Measurements from ENCODE around the gene APOBEC3H. TPM values are rescaled to one million over a fixed set of nuclear protein-coding genes. Genes with fewer than 3 reads are reported as not detected.

Gene APOBEC3H
- total RNA-seq, 4 donors from 2014 or later: not detected

DNA sequence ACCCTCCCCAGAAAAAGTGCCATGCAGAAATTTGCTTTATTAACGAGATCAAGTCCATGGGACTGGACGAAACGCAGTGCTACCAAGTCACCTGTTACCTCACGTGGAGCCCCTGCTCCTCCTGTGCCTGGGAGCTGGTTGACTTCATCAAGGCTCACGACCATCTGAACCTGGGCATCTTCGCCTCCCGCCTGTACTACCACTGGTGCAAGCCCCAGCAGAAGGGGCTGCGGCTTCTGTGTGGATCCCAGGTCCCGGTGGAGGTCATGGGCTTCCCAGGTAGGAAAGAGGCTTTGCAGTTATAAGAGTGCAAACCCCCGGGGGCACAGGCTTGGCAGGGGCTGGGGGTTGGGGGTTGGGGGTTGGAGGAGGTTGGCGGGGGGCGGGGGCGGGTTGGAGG lies 4.2 kb downstream of the APOBEC3H start:
- no peak for ATAC-seq
- H3K27me3 ChIP-seq: peaks cover 9% of the 10 kb centered on the region
- H3K27ac ChIP-seq: no peak overlapping the region
- no peak for TF ChIP-seq POLR2A (IDR thresholded peaks at IDR 0.05)
- H3K4me3 ChIP-seq: no peak overlapping the region
- no peaks in the 10 kb centered on the region for H3K36me3 ChIP-seq
- peaks cover 0 to 10% (median 0%) of the 10 kb centered on the region in 3 donors for H3K4me1 ChIP-seq
- no peaks in the 10 kb centered on the region for H3K9me3 ChIP-seq
- WGBS, 2 donors (ENCODE audit: low coverage in 1 of 2): no CpG with 5 or more reads among the region's 13 CpGs

DNA sequence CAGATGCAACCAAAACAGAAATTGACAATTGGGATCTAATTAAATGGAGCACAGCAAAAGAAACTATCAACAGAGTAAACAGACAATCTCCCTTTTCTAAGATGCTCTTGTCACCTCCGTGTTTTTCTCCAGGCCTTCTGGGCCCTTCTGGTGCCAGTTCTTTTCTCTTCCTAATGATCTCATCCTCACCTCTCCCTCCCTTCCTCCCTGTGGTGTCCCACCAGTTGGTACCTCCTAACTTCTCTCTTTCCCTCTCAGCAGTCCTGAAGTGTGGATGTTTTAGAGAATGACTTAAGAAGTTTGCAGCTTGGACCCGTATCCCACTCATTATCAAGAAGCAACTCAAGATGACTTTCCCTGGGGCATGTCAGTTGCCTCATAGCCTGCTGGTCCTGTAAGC lies 6.4 kb downstream of the APOBEC3H start:
- Histone ChIP-seq H3K4me3 (no peak overlapping the region), H3K27me3 (peaks cover 9% of the 10 kb centered on the region), H3K36me3 (no peaks in the 10 kb centered on the region), H3K4me1 (no peaks in the 10 kb centered on the region), H3K9me3 (no peaks in the 10 kb centered on the region), H3K27ac (no peak overlapping the region)
- no peak for ATAC-seq
- 64 to 73% methylated on average over 1 of the region's 2 CpGs for WGBS, 2 donors (ENCODE audit: low coverage in 1 of 2)
- TF ChIP-seq EP300 (IDR thresholded peaks at IDR 0.05) (no peak), POLR2AphosphoS5 (IDR thresholded peaks at IDR 0.05) (no peak), POLR2A (IDR thresholded peaks at IDR 0.05) (no peak)
- TF ChIP-seq, protein P1, sequence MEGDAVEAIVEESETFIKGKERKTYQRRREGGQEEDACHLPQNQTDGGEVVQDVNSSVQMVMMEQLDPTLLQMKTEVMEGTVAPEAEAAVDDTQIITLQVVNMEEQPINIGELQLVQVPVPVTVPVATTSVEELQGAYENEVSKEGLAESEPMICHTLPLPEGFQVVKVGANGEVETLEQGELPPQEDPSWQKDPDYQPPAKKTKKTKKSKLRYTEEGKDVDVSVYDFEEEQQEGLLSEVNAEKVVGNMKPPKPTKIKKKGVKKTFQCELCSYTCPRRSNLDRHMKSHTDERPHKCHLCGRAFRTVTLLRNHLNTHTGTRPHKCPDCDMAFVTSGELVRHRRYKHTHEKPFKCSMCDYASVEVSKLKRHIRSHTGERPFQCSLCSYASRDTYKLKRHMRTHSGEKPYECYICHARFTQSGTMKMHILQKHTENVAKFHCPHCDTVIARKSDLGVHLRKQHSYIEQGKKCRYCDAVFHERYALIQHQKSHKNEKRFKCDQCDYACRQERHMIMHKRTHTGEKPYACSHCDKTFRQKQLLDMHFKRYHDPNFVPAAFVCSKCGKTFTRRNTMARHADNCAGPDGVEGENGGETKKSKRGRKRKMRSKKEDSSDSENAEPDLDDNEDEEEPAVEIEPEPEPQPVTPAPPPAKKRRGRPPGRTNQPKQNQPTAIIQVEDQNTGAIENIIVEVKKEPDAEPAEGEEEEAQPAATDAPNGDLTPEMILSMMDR (IDR thresholded peaks at IDR 0.05): no peak

DNA sequence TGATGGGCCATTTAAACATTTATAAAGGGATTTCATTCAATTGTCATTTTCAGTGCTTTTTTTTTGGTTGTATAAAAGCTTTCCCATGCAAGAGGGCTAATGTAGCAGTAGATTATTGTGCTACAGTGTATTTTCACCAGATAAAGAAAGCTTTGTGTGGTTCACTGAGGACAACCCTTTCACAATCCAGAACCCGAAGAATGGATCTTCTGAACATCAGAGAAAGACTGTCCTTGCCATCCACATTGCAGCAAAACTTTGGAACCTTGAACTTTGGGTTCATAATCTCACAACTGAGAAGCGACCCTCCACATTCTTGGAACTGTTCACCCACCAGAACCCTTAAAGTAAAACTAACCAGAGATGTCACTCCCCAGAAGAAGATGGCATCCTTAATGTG lies 9.3 kb downstream of the APOBEC3H start:
- H3K27ac ChIP-seq: no peak overlapping the region
- no peak for TF ChIP-seq EP300 (IDR thresholded peaks at IDR 0.05)
- no peak for TF ChIP-seq POLR2A (IDR thresholded peaks at IDR 0.05)
- TF ChIP-seq, protein P1 (IDR thresholded peaks at IDR 0.05): no peak
- no peak for TF ChIP-seq POLR2AphosphoS5 (IDR thresholded peaks at IDR 0.05)
- no peaks in the 10 kb centered on the region for H3K9me3 ChIP-seq
- H3K36me3 ChIP-seq: no peaks in the 10 kb centered on the region
- 50 to 67% methylated on average over 1 of the region's 2 CpGs for WGBS, 2 donors (ENCODE audit: low coverage in 1 of 2)
- H3K4me3 ChIP-seq: no peak overlapping the region
- ATAC-seq: no peak
- H3K4me1 ChIP-seq: no peaks in the 10 kb centered on the region
- H3K27me3 ChIP-seq: peaks cover 9% of the 10 kb centered on the region

DNA sequence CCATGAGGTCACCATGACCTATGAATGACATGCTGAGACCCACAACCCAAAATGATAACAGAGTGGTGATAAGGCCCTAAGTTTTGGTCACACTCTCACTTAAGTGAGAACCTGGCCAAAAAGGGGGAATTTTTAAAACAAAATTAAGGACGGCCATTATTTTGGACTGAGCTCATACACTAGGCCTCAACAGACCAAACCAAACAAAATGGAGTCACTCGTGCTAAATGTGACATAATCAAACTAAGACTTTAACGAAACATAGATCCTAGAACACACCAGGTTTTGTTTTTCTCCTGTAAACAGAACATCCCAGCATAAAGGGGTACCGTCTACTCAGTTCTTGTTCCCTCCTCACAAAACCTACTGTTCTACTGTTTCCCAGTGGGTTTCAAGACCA lies 11.4 kb downstream of the APOBEC3H start:
- H3K4me3 ChIP-seq: no peak overlapping the region
- no peak for ATAC-seq
- no peak for TF ChIP-seq POLR2AphosphoS5 (IDR thresholded peaks at IDR 0.05)
- TF ChIP-seq, protein P1 (IDR thresholded peaks at IDR 0.05): no peak
- TF ChIP-seq POLR2A (IDR thresholded peaks at IDR 0.05): no peak
- TF ChIP-seq EP300 (IDR thresholded peaks at IDR 0.05): no peak
- H3K36me3 ChIP-seq: no peaks in the 10 kb centered on the region
- 91 to 92% methylated on average over 4 of the region's 4 CpGs for WGBS, 2 donors (ENCODE audit: low coverage in 1 of 2)
- H3K27me3 ChIP-seq: peaks cover 13% of the 10 kb centered on the region
- H3K4me1 ChIP-seq: no peaks in the 10 kb centered on the region
- no peak overlapping the region for H3K27ac ChIP-seq
- H3K9me3 ChIP-seq: no peaks in the 10 kb centered on the region

DNA sequence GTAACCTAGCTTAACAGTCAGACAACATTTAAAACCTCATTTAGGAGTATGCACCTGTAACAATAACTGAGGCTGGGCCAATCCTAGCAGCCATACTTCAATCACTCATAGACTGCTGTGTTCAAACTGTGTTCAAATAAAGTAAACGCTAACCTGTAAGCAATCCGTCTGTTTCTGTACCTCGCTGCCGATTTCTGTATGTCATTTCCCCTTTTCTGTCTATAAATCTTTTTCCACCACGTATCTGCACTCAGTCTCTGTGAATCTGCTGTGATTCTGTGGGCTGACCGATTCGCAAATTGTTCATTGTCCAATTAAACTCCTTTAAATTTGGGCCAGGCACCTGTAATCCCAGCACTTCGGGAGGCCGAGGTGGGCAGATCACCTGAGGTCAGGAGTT lies 12.3 kb downstream of the APOBEC3H start:
- TF ChIP-seq EP300 (IDR thresholded peaks at IDR 0.05) (no peak), POLR2A (IDR thresholded peaks at IDR 0.05) (no peak), POLR2AphosphoS5 (IDR thresholded peaks at IDR 0.05) (no peak)
- TF ChIP-seq, protein P1 (IDR thresholded peaks at IDR 0.05): no peak
- H3K27me3 ChIP-seq: peaks cover 18% of the 10 kb centered on the region
- WGBS, 2 donors (ENCODE audit: low coverage in 1 of 2): 79 to 80% methylated on average over 7 to 8 of the region's 9 CpGs
- no peak for ATAC-seq
- no peaks in the 10 kb centered on the region for H3K36me3 ChIP-seq
- H3K27ac ChIP-seq: no peak overlapping the region
- no peak overlapping the region for H3K4me3 ChIP-seq
- no peaks in the 10 kb centered on the region for H3K9me3 ChIP-seq
- H3K4me1 ChIP-seq: no peaks in the 10 kb centered on the region
